GM21447 (cell line): Measurements from ENCODE around the gene EIF4A3.

ENCODE experiments used
- ATAC-seq: cut with Tn5 transposase; IDR thresholded peaks from one replicate; pipeline ENCODE4 v1.9.1; 2021; ENCODE audit not compliant: unreplicated experiment

EIF4A3 gene

DNA sequence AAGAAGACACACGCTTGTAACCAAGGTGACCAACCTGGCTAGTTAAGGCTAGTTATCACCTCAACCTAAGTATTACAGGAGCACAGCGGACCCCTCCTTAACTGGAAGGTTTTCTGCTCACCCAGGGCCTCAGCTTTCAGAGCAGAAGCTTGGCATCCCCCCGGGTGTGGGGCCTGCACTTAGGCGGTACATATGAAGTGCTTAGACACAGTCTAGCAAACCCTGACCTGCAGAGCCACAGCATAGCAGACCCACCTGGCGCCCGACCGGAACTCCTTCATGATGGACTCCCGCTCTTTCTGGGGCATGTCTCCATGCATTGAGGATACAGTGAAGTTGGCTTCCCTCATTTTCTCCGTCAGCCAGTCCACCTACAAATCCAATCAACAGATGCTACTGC lies 9.8 kb downstream of the EIF4A3 start:
- ATAC-seq, result no peak

DNA sequence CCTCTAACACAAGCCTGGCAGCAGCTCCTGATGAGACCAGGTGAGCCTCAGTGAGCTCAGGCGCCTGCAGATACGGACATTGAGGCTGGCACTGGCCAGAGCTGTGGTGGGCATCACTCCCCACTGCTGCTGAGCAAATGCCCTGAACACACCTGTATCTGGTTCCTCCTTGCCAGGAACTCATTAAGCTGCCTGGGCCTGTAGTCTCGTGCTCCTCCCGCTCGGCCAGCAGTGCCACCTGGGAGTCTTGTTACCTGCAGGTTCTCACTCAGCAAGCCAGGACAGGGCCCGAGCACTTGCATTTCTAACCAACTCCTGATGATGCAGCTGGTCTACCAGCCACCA lies 13.3 kb downstream of the EIF4A3 start:
- ATAC-seq, result no peak

GRCh38 chr17:80132906-80133625 lies 13.9 kb downstream of the EIF4A3 start:
- no peak for ATAC-seq

- no peak for ATAC-seq
These were observed 15.9 kb downstream of the EIF4A3 start for GRCh38 chr17:80130992-80131391.

DNA sequence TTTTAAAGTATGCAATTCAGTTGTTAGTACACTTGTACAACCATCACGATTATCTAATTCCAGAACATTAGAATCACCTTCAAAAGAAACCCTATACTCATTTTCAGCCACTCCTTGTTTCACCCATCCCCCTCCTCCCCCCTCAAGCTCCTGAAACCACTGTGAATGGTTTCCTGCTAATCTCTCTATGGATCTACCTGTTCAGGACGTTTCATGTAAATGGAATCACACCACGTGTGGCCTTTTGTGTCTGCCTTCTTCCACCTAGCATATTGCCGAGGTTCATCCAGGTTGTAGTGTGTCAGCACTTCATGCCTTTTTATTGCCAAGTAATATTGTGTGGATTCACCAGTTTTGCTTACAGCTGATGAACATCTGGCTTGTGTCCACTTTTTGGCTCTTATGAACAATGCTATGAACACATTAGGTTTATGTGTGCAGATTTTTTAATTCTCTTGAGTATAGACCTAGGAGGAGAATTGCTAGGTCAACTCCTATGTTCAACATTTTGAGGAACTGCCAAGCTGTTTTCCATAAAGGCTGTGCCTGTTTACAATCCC lies 17.8 kb downstream of the EIF4A3 start:
- ATAC-seq, result no peak

DNA sequence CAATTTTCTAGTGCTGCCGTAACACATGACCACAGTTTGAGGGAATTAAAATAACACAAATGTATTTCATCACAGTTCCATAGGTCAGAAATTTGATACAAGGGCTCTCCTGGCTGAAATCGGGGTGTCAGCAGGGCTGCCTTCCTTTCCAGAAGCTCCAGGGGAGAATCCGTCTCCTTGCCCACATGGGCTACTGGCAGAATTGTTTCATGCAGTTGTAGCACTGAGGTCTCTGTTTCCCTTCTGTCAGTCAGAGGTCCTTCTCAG lies 20.5 kb downstream of the EIF4A3 start:
- no peak for ATAC-seq

- no peak for ATAC-seq
These were observed 21.1 kb downstream of the EIF4A3 start for GRCh38 chr17:80125656-80126448.

GRCh38 chr17:80124351-80124981 lies 22.5 kb downstream of the EIF4A3 start:
- no peak for ATAC-seq

DNA sequence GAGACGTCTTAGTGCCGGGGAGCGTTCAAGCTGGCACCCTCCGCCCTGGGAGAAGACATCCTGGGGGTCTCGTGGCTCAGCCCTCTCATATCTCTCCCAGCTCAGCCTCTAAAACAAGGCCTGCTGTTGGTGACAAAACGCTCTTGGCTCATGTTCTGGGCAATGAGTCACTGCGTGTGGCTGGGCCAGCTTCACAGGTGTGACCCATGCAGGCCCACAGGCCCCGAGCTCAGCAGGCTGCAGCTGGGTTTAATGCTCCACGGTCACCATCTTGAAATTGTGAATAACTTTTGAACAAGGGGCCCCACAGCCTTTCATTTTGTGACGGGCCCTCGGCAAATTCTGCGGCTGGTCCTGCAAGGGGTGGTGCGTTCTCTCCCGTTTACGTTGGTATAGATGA lies 23.1 kb downstream of the EIF4A3 start:
- no peak for ATAC-seq

- no peak for ATAC-seq
These were observed 23.9 kb downstream of the EIF4A3 start for GRCh38 chr17:80122926-80123505.

GRCh38 chr17:80122026-80122575 lies 24.8 kb downstream of the EIF4A3 start:
- no peak for ATAC-seq

GRCh38 chr17:80119839-80120238 lies 27.1 kb downstream of the EIF4A3 start:
- ATAC-seq, result no peak

DNA sequence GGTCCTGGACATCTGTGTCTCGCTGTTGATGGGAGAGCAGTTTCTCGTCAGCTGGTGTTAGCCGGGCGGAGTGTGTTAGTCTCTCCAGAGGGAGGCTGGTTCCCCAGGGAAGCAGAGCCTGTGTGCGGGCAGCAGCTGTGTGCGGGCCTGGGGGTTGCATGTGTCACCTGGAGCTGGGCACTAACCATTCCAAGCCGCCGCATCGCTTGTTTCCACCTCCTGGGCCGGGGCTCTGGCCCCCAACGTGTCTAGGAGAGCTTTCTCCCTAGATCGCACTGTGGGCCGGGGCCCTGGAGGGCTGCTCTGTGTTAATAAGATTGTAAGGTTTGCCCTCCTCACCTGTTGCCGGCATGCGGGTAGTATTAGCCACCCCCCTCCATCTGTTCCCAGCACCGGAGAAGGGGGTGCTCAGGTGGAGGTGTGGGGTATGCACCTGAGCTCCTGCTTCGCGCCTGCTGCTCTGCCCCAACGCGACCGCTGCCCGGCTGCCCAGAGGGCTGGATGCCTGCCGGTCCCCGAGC lies 27.6 kb downstream of the EIF4A3 start:
- no peak for ATAC-seq

- no peak for ATAC-seq
These were observed 28.2 kb downstream of the EIF4A3 start for GRCh38 chr17:80118601-80119270.

GRCh38 chr17:80117491-80118401 lies 29.2 kb downstream of the EIF4A3 start:
- ATAC-seq, result no peak

GRCh38 chr17:80116921-80117380 lies 30.0 kb downstream of the EIF4A3 start:
- no peak for ATAC-seq

DNA sequence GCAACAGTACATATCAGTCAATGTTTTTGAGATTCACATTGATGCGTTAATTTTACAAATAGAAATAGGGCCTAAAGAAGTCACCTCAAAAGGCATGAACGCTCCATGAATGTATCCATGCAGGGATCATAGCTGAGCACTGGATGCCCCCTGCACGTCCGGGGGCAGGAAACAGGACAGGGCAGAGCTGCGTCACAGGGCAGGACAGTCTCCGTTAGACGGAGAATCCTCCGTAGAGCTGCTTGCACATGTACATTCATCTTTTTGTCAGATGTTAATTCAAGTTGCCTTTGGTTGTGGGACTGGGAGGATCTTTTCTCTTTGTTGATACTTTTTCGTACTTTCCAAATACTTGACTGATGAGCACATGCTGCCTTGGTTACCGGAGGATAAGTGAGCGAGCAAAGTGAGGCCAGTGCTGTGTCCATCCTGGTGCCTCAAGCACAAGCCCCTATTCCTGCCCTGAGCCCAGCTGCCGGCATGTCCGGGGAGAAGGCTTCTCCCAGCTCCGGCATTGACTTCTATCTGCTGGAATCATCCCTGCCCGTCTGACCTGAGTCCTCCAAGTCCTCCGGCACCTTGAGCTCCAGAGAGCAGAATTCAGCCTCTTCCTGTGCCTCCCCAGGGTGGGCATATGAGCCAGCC lies 30.5 kb downstream of the EIF4A3 start:
- ATAC-seq, result no peak

GRCh38 chr17:80115159-80115558 lies 31.8 kb downstream of the EIF4A3 start:
- no peak for ATAC-seq

DNA sequence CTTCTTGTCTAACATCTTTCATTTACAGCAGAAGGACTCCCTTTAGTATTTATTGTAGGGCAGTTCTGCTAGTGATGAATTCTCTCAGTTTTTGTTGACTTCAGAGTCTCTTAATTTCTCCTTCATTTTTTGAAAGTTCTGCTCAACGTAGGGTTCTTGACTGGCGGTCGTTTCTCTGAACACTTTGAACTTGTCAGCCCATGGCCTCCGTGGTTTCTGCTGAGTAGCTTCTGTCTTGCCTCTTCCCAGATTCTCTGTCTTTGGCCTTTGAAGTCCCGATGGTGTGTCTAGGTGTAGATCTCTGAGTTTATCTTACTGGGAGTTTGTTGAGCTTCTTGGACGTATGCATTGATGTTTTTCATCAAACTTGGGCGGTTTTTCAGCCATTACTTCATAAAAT lies 32.2 kb downstream of the EIF4A3 start:
- ATAC-seq, result no peak
